GM12878 (cell line): ENCODE data around the gene ALG2. TPM values are rescaled to one million over a fixed set of nuclear protein-coding genes. Genes with fewer than 3 reads are reported as not detected.
A peak's percentile ranks its signal among the peaks of the same experiment; 100 is the strongest.

Experiments used
- ATF3 ChIP-seq: IDR thresholded peaks from 2 replicates; pipeline ENCODE4 v1.6.1; 2011; ENCODE audit warnings: low read depth, mild to moderate bottlenecking, low read length, moderate library complexity, borderline replicate concordance; ENCODE audit errors: extremely low read depth
- BCL11A ChIP-seq: IDR thresholded peaks from 2 replicates; pipeline ENCODE4 v1.6.1; 2011; ENCODE audit warnings: low read depth, low read length
- CHD2 ChIP-seq: IDR thresholded peaks from 2 replicates; pipeline ENCODE4 v1.6.1; 2011; ENCODE audit warnings: low read depth, low read length, improper control_type of control experiment, borderline replicate concordance
- EED ChIP-seq: sonication (generic); IDR thresholded peaks from 2 replicates; pipeline ENCODE4 v1.6.1; 2016; ENCODE audit warnings: antibody characterized with exemption, low read depth
- ESRRA ChIP-seq: IDR thresholded peaks from 2 replicates; pipeline ENCODE4 v1.6.1; 2012; ENCODE audit warnings: mild to moderate bottlenecking, low read length, improper control_type of control experiment
- MTA2 ChIP-seq: fragments of 450-650 bp; IDR thresholded peaks from 2 replicates; pipeline ENCODE4 v1.6.1; 2016; ENCODE audit warnings: low read depth, mild to moderate bottlenecking, moderate library complexity
- MTA3 ChIP-seq: IDR thresholded peaks from 2 replicates; pipeline ENCODE4 v1.6.1; 2012; ENCODE audit warnings: low read length, inconsistent platforms, borderline replicate concordance
- NR2F1 ChIP-seq: fragments of 450-650 bp; conservative IDR thresholded peaks from 2 replicates; pipeline ENCODE4 v1.6.1; 2017; ENCODE audit warnings: mild to moderate bottlenecking
- RCOR1 ChIP-seq: conservative IDR thresholded peaks from 2 replicates; pipeline ENCODE4 v1.6.1; 2012; ENCODE audit warnings: low read depth, low read length, improper control_type of control experiment
- SPI1 ChIP-seq: IDR thresholded peaks from 2 replicates; pipeline ENCODE4 v1.6.1; 2011; ENCODE audit warnings: low read depth, mild to moderate bottlenecking, low read length, moderate library complexity, borderline replicate concordance; ENCODE audit not compliant: insufficient read depth
- SREBF1 ChIP-seq: IDR thresholded peaks from 2 replicates; pipeline ENCODE4 v1.6.1; 2012; ENCODE audit warnings: mild to moderate bottlenecking, low read length
- TAF1 ChIP-seq: IDR thresholded peaks from 2 replicates; pipeline ENCODE4 v1.6.1; 2011; ENCODE audit warnings: mild to moderate bottlenecking, low read depth, low read length, borderline replicate concordance
- TARDBP ChIP-seq: IDR thresholded peaks from 2 replicates; pipeline ENCODE4 v1.6.1; 2016; ENCODE audit warnings: borderline replicate concordance
- YY1 ChIP-seq: IDR thresholded peaks from 2 replicates; pipeline ENCODE4 v1.6.1; 2011; ENCODE audit warnings: low read depth, mild to moderate bottlenecking, low read length
- polyA plus RNA-seq, 11 experiments: library from polyadenylated mRNA; depleted of rRNA in 4 of 11; unstranded in 6 of 11; stranded (reverse) in 5 of 11; fragments of >200 nt; fragmentation: Nextera tagmentation in 4 of 11; fragmentation: Illumina TruSeq in 1 of 11; extraction: Ambion mirVana in 4 of 11; extraction: Trizol in 1 of 11; gene quantifications; 1 replicate in 1 of 11; 2 replicates in 10 of 11; pipeline versions ENCODE4 v1.2.1 to v1.2.3, GENCODE V29; 2011 to 2016; ENCODE audit warnings: inconsistent platforms in 2 of 11, missing spikeins in 2 of 11, low read depth in 1 of 11
- total RNA-seq, 4 experiments: library from RNA; depleted of rRNA in 3 of 4; stranded (reverse); fragments of >200 nt in 3 of 4; fragmentation: Illumina TruSeq in 1 of 4; extraction: Trizol in 1 of 4; gene quantifications; 2 replicates each; pipeline versions ENCODE4 v1.2.1 to v1.2.3, GENCODE V29; 2013 to 2021
- TF ChIP-seq, protein P1 (sequence below): IDR thresholded peaks from 2 replicates; pipeline ENCODE4 v1.6.1; 2011; ENCODE audit warnings: low read depth, low read length, improper control_type of control experiment, borderline replicate concordance
- TF ChIP-seq, protein P2 (sequence below): IDR thresholded peaks from 2 replicates; pipeline ENCODE4 v1.6.1; 2012; ENCODE audit warnings: low read depth, low read length, improper control_type of control experiment
- TF ChIP-seq, protein P3 (sequence below): fragments of 150-350 bp; IDR thresholded peaks from 2 replicates; pipeline ENCODE4 v1.6.1; 2014; ENCODE audit warnings: mild to moderate bottlenecking, low read depth, low read length

ALG2 gene
- total and polyA plus RNA-seq, 10 of the 15 experiments (the other 5 are each of a cell fraction or from before 2014, with no cell fraction given) = 8.8 to 52.5 (median 38.6) TPM

GRCh38 chr9:99259231-99259918, 37.6 kb upstream of the ALG2 start (continued):
- TF ChIP-seq MTA3 (no peak), TARDBP (no peak), EED (peak; percentile 30; the same call in 1 of the 2 replicates), NR2F1 (no peak), BCL11A (no peak), CHD2 (no peak), YY1 (0 out of 2 replicates have a peak, but pooled peaks have one; percentile 34), SPI1 (no peak), ATF3 (no peak), TAF1 (no peak), RCOR1 (no peak), SREBF1 (no peak), MTA2 (no peak), ESRRA (no peak)
- TF ChIP-seq, protein P1, sequence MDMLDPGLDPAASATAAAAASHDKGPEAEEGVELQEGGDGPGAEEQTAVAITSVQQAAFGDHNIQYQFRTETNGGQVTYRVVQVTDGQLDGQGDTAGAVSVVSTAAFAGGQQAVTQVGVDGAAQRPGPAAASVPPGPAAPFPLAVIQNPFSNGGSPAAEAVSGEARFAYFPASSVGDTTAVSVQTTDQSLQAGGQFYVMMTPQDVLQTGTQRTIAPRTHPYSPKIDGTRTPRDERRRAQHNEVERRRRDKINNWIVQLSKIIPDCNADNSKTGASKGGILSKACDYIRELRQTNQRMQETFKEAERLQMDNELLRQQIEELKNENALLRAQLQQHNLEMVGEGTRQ = no peak
- TF ChIP-seq, protein P2, sequence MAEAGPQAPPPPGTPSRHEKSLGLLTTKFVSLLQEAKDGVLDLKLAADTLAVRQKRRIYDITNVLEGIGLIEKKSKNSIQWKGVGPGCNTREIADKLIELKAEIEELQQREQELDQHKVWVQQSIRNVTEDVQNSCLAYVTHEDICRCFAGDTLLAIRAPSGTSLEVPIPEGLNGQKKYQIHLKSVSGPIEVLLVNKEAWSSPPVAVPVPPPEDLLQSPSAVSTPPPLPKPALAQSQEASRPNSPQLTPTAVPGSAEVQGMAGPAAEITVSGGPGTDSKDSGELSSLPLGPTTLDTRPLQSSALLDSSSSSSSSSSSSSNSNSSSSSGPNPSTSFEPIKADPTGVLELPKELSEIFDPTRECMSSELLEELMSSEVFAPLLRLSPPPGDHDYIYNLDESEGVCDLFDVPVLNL = no peak
- TF ChIP-seq, protein P3, sequence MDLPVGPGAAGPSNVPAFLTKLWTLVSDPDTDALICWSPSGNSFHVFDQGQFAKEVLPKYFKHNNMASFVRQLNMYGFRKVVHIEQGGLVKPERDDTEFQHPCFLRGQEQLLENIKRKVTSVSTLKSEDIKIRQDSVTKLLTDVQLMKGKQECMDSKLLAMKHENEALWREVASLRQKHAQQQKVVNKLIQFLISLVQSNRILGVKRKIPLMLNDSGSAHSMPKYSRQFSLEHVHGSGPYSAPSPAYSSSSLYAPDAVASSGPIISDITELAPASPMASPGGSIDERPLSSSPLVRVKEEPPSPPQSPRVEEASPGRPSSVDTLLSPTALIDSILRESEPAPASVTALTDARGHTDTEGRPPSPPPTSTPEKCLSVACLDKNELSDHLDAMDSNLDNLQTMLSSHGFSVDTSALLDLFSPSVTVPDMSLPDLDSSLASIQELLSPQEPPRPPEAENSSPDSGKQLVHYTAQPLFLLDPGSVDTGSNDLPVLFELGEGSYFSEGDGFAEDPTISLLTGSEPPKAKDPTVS = no peak
- TF ChIP-seq, all 136 proteins: peak for 6
